Activated gamma-delta T cell treated with anti-CD3 and anti-CD28 coated beads, Interleukin-2, amount 50 U/mL, for 16 hours (primary cell): ENCODE results near the gene PPDPF.

Source experiments
- DNase-seq: peaks from one replicate; pipeline ENCODE4 v3.0.0-alpha.2; 2020; ENCODE audit warnings: low read depth

Gene PPDPF

DNA sequence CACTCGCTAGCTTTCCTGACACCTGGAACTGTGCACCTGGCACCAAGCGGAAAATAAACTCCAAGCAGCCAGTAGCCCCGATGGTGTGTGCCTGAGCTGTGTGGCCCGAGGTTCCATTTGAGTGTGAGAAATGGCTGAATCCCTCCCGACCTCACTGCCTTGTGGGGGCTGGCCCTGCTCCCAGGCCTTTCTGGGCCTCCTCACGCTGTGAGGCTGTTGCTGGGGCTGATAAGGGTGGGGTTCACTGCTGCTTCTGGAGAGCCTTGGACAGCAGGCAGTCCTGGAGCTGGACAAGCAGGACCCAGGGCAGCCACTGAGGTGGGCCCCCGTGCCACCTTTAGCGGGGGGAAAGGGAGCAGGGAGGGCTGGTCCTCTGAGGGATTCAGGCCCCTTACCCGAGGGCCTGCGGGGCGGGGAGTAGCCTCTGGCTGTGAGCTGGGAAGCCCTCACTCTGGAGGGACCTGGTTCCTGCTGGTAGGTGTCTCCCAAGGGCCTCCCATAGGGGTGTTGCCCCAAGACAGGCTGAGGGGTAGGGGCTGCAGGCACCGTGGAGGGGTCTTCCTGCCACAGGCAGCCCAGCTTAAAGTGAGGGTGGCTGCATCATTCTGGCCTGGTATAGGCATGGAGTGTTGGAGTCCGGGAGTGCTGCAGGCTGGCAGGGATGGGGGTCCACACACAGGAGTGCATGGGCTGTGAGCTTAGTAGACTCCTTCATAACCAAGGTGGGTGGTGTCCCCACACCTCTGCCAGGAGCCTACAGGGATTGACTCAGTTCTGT lies 1.7 kb downstream of the PPDPF start:
- no peak for DNase-seq

DNA sequence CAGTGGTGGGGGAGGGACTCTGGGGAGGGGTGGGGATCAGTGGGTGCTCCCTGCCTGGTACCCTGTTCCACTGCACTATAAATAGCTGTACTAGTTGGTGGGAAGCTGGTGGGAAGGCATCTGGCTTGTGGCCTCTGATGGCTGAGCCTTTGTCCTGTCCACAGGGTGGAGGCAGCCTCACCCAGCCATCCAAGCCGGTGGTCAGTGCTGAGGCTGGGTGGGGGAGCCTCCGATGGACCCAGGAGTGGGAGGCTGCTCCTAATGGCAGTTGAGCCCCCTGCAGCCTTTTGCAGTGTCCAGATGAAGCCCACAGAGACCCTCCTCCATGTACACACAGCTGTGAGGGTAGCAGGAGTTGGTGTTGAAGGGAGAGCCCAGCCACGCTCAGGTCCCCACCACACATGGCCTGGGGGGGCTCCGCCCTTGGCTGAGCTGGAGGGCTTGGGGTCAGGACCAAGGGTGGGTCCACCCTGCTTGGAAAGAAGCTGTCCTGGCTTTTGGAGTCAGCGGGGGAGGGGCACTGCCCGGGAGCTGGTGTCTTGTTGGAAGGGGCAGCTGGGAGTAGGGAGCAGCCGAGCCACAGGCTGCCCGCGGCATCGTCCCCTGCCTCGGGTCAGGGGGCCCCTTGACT lies 2.5 kb downstream of the PPDPF start:
- DNase-seq: no peak

DNA sequence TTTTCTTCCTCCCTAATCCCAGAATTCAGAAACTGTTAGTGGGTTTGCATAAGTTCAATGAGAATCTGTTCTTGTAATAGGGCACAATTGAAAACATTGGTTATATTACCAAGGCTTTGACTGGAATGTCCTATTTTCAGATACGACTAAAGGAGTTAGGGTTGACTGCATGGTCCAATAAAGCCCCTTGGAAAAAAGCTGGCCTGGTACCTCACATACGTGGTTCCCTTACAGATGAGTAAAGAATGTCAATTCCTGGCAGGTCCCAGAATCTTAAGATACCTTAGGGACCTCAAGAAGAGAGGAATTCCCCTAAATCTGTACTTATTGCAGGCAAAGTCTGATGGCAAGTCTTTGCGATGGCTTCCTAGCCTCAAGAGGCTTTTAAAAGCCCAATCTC lies 4.6 kb downstream of the PPDPF start:
- DNase-seq: no peak

DNA sequence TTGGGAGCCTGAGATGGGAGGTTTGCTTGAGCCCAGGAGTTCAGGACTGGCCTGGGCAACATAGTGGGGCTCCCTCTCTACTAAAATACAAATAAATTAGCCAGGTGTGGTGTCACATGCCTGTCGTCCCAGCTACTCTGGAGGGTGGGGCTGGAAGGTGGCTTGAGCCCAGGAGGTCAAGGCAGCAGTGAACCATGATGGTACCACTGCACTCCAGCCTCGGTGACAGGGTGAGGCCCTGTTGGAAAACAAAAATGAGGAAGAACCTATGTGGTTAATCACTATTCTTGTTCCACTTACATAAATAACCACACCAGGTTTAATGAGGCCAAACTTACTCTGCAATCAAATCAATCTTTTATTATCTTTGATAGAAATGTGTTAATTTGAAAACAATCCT lies 5.4 kb downstream of the PPDPF start:
- DNase-seq: no peak

DNA sequence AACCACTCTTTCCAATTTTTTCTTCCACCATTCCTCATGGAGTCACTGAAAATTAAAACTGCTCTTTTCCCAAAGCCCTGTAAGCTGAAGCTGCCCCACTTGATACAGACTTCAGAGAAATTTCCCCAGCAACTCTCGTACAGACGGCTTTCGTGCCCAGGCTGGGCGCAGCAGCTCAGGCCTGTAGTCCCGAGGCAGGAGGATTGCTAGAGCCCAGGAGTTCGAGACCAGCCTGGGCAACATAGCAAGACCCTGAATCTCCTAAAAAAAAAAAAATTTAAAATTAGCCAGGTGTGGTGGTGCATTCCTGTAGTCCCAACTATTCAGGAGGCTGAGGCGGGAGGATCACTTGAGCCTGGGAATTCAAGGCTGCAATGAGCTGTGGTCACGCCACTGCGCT lies 6.6 kb downstream of the PPDPF start:
- no peak for DNase-seq

DNA sequence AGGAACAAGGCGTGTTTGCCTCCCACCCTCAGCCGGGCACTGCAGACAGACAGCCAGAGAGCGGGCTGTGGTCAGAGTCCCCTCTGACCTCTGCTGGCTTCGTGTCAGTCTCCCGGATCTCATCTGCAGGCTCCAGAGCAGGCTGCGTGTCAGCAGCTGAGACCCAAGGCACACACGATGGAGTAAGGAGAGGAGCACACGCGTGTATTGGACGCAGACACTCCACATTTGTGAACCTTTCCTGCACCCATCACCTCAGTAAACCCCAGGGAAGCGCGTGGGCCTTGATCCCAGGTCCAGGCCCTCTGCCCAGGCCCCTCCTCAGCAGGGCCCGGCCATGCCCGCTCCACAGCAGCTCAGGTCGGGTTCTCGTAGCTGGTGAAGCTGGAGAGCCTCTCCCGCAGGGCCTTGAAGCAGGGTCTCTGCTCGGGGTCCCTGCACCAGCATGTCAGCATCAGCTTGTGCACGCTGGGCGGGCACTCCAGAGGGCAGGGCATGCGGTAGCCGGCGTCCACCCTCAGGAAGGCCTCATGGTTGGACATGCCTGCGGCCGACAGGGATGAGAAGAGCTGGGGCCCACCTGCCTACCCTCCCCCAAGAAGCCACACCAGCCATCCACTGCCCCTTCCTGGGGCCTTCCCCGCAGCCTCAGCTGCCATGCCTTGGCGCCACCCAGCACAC lies 8.8 kb downstream of the PPDPF start:
- DNase-seq: no peak

DNA sequence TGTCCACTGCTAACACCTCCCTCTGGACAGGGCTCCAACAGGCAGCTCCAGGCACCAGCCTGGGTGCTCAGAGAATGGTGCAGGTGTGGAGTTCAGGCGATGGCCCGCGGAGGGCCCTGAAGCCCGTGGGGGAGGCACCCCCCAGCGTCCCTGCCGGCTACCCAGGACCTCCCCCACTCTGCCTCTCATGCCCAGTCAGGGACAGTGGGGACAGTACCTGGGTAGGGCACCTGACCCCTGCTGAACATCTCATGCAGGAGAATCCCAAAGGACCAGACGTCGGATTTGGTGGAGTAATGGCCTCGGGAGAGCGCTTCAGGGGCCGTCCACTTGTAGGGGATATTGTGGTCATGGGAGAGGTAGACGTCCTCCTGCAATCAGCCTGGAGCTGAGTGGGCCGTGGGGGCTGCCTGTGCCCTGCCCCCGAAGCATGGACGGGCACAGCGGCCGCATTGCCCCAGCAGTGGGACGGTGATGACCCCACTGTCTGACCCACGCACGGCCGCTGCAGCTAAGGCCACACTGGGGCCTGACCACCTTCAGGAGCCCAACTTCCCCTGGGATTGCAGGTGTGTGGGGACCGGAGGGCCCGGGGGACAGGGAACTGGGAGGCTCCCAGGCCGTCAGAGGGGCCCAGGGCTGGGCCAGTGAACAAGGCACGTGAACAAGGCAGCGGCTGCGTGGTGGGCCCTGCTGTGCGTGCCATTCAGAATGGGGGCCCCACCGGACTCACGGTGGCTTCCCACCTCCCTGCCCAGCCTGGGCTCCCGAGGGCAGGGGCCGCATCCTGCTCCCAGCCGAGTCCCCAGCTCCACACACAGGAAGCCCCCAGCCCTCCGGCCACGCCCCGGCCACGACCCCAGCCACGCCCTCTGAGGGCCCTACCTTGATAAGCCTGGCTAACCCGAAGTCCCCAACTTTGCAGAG lies 9.6 kb downstream of the PPDPF start:
- DNase-seq: no peak

DNA sequence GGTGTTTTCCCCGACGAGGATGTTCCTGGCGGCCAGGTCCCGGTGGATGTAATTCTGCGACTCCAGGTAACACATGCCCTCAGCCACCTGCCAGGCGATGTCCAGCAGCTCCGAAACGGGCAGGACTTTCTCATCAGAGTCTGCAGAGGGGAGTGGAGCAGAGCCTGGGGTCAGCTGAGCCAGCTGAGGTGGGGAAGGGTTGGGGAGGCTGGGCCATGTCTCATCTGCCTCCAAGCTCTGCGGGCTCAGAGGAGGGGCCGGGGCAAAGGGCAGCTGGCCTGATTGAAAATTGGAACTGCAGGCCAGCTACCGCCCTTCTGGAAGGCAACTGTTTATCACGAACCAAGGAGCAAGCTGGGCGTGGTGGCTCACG lies 10.2 kb downstream of the PPDPF start:
- DNase-seq: no peak

DNA sequence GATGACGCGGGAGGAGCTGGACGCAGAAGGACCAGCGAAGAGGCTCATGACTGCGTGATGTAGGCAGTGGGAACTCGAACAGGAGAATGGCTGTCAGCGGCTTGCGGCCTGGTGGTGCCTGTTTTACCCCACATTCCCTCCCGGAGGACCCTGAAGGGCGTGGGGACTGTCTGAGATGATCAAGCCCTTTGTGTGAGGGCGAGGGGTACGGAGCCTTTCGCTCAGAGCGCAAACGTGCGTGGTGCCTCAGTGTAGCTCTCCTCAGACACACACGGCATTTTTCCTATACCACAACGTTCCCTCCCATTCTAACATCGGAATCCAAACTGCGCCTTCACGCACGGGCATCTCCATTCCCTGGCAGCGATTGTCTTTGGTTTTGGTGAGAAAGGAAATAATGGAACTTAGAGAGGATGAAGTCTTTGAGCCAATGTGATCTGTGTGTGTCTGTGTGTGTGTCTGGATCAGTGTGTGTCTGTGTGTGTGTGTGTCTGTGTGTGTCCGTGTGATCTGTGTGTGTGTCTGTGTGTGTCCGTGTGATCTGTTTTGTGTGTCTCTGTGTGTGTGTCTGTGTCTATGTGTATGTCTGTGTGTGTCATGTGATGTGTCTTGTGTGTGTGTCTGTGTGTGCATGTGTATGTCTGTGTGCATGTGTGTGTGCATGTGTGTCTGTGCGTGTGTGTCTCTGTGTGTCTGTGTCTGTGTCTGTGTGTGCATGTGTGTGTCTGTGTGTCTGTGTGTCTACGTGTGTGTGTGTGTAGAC lies 11.3 kb downstream of the PPDPF start:
- DNase-seq: no peak

DNA sequence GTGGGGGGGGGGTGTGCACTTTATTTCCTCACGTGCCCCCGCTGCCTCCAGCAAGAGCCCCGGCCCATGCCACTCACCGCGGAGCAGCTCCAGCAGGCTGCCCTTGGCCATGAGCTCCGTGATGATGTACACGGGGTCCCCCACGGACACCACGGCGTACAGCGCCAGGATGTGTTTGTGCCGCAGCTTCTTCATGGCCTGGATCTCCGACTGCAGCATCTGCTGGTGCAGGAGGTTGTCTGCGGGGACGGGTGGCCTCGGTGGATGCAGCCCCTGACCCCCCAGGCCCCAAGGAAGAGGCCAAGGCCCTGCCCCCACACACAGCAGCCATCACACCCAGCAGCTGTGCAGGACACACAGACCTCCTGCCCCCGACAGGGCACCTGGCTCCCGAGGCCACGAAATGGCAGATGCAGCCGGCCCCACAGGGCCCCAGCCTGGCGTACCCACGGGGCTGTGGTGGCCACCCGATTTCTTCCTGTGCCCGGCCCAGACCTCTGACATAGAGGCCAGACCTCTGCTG lies 11.9 kb downstream of the PPDPF start:
- no peak for DNase-seq

DNA sequence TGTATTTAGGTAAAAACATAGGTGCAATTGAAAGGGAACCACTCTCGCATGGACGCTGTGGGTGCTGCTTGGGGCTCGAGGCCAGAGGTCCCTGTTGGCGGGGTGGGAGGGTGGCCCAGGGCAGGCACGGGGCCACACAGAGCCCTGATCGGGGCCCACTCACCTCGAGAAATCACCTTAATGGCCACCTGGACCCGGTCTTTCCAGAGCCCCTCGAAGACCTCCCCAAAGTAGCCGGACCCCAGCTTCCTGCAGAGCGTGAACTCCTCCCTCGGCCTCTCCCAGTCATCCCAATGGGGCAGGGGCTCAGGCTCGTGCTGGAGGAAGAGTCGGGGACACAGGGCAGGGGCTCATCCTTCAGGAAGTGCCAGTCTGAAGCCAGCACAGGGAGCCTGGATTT lies 12.8 kb downstream of the PPDPF start:
- no peak for DNase-seq

DNA sequence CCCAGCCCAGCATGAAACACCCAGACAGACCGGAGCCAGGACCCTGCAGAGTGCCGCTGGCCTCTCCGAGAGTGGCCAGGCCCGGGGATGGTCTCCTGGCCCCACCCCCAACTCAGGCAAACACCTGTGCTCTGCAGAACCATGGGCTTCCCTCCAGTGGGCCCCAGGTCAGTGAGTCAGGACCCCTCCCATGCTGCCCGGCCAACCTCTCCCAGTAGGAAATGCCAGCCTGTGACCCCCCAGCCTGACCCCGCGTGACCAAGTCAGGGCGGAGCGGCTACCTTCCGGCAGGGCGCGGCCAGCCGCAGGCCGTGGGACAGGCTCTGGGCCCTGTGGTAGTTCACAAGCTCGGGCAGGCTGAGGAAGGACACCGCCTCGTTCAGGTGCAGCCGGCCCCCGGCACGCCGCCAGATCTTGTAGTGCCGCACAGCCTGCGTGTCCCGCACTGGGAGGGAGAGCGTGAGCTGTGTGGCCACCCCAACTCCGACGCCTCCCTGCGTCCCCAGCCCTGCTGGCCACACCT lies 13.4 kb downstream of the PPDPF start:
- DNase-seq: no peak

DNA sequence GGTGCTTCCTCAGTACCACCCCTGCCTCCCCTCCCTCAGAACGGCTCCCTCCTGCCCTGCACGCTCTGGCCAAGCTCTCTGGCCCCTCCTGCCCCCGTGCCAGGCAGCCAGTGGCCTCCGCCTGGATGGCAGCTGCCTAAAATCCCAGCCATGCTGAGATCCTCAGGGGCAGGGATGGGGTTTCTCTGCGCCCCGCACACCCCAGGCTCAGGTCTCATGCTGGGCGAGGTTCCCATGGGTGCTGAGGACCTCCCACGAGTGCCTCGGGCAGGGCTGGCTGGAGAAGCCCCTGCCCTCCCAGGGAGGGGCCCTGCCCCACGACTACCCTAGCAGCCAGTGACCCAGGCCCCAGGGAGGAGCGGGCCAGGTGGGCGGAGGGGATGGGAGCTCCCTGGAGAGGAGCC lies 13.9 kb downstream of the PPDPF start:
- no peak for DNase-seq

DNA sequence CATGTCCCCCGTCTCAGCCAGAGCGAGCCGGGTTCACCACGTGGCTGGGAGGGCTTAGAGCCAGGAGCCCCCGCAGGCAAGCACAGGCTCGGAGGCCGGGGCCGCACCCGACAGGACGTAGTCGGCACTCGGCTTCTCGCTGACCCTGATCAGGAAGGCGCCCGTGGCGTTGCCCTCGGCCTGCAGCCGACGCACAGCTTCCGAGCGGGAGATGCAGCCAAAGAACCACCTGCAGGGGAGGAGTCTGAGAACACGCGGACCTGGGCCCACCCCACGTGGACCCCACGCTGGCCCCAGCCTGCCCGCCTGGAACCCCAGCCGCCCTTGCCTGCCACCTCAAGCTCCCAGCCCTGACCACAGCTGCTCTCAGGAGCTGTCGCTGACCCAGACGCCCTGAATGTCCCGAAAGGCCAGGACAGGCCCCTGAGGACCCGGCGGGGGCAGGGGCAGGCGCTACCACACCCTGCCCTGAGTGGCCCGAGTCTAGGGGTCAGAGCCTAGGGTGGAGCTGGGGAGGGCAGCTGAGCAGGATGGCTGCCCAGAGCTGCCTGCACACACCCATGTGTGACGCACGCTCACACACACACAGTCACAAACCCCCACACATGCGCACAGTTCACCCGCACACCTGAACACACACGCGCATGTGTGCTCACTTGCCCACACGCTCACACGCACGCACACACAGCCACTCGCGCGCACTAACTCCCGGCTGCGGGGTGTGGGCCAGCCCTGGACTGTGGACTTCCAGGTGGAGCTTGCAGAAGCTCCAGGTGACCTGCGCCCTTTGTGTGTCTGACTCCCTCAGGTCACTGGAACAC lies 14.5 kb downstream of the PPDPF start:
- DNase-seq: no peak

DNA sequence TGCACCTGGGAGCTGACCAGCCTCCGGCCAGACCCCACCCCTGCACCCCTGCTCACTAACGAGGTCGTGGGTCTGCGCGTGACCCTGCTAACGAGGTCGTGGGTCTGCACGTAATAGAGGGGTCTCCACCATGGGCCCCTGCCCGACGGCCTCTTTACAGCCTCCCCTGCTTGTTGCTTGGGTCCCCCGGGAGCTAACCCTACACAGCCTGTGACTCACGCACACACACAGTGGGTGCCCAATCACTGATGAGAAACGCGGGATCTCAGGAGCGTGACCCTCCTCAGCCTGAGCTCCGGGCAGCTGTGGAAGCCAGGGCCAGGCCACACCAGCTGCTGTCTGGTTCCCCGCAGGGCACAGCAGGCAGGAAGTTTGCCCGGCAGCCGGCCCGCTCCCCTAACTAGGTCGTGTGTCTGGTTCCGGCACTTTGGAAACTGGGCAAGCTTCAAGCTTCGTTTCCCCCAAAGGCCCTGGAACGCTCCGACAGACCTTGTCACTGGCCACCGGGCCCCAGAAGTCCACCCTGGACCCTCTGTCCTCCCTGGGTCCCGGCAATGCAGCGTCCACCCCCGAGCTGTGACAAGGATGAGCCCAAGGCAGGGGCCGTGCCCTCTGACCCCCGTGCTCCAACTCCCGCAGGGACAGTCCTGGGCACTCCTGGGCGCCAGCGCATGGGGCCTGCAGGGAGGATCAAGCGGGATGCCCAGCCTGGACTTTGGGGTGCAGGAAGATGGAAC lies 15.8 kb downstream of the PPDPF start:
- DNase-seq: no peak

DNA sequence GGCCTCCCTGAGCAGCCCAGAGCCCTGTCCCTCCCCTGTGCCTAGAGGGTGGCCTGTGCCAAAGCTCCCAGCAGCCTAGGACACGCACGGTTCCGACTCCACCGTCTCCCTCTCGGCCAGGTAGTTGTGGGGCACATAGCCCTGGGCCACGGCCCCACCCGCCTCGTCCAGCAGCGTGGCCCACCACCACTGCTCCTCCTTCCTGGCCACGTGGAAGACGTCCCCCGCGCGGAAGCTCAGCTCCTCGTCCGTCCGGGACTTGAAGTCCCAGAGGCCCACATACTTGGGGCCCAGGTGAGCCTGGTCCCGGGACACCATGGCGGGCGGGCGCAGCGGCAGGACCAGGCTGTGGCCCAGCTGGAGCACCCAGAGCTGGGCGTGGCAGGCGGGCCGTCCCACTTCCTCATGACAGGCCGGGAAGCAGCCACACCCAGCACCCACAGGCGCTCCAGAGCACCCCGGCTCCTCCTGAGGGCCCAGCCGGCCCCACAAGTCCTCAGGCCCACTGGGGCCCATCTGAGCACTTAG lies 16.5 kb downstream of the PPDPF start, which contains the start of gene PTK6:
PTK6 (minus strand) TSS at position 380 of the 528 bp plus-strand sequence; CDS start at position 318, 62 bp downstream.
- DNase-seq: no peak

DNA sequence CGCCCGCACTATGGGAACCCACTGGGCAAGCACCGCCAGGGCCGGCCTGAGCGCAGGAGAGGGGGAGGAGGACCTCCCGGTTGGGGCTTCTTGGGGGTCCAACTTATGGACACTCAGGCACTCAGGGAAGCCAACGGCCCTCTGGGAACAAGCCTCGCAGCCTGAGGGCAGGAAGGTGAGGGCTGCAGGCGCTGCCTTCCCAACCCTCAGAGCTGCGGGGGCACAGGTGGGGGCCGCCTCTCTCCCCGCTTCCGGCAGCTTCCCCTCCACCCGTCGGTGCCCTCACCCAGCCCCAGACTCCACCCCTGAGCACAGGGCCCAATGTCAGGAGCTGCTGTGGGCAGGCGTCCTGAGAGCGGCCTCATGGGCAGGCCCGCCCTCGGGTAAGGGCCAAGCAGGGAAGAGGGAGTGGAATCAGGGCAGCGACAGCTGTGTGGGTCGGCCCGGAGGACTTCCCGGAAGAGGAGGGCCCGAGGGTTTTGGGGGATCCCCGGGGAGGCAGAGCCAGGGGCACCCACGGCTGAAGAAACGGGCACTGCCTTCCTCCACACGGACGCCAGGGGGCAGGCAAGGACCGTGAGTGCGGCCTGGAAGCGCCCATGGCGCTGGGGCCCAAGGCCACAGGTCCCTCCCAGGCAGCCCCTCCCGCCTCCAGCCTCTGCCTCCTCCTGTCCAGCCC lies 17.1 kb downstream of the PPDPF start:
- DNase-seq: peak; percentile 90
